ENCODE data around the gene CTSH. TPM values are rescaled to one million over a fixed set of nuclear protein-coding genes. Genes with fewer than 3 reads are reported as not detected.

Gene CTSH
- total RNA-seq, 3 donors from 2014 or later, result 6.6 to 23.7 (median 16.4) TPM

DNA sequence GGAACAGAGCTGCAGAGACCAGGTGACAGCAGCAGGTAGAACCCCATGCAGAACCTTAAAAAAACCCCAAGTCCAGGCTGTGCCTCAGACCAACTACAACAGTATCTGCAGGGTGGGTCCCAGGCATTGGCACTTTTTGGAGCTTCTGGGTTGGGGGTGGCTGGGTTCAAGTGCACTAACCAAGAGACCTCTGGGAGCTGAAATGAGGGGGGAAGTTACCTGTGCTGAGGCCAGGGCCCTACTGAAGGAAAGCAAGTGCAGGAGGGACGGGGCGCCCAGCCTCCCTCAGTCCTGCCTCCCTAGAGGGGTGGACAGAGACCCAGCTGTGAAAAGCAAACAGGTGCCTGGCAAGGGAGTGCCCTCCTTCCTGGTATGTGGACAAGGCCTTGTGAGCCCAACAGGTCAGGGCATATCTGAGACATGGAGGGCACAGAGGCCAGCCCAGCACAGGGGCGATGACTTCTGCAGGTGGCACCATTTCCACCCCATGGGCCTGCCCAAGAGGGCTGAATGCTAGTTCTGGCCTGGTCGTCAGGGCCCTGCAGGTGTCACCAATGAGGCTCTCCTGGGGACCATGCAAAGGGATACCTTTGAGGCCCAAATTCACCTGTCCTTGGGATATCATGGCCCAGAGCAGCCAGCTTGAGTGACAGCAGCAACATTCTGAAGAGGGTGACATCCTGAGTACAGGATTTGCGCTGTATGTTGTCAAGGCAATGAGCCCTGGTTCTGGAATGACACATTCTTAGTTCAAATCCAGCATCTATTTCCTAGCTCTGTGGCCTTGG, 18.7 kb downstream of the CTSH start:
- no peaks in the 10 kb centered on the region for H3K9me3 Mint-ChIP-seq
- H3K36me3 Mint-ChIP-seq (ENCODE audit: insufficient read depth), result peaks cover 14% of the 10 kb centered on the region
- no peak for ATAC-seq
- DNase-seq, result no peak
- no peaks in the 10 kb centered on the region for H3K4me1 Mint-ChIP-seq (ENCODE audit: low read depth)
- no peaks in the 10 kb centered on the region for H3K27me3 Mint-ChIP-seq (ENCODE audit: low read depth)
- H3K4me3 Mint-ChIP-seq, result no peak overlapping the region

DNA sequence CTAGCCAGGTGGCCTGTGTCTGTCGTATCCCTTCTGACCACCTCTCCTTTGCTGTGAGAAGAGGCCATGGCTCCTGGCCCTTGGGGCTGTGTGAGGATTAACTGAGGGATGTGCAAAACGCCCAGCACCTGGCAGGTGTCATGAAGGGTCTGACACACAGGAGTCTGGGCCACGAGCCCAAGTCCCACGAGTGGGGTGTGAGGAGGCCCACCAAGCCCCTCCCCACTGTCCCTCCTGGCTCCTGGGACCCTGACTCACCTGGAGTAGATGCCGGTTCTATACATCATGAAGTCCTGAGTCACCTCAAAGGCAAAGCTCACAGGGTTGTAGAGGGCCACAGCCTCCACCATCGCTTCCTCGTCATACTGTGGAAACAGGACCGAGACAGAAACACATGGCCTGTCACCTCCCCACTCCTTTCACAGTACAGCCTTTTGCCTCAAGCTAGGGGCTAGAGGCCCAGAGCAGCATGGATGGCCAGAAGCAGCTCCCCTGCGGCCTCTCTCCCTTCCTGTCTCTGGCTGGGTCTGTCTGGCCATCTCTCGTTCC, 19.7 kb downstream of the CTSH start:
- ATAC-seq (no peak), DNase-seq (no peak)
- Mint-ChIP-seq H3K4me1 (ENCODE audit: low read depth) (no peaks in the 10 kb centered on the region), H3K36me3 (ENCODE audit: insufficient read depth) (peaks cover 15% of the 10 kb centered on the region), H3K9me3 (no peaks in the 10 kb centered on the region), H3K27me3 (ENCODE audit: low read depth) (no peaks in the 10 kb centered on the region), H3K4me3 (no peak overlapping the region)

DNA sequence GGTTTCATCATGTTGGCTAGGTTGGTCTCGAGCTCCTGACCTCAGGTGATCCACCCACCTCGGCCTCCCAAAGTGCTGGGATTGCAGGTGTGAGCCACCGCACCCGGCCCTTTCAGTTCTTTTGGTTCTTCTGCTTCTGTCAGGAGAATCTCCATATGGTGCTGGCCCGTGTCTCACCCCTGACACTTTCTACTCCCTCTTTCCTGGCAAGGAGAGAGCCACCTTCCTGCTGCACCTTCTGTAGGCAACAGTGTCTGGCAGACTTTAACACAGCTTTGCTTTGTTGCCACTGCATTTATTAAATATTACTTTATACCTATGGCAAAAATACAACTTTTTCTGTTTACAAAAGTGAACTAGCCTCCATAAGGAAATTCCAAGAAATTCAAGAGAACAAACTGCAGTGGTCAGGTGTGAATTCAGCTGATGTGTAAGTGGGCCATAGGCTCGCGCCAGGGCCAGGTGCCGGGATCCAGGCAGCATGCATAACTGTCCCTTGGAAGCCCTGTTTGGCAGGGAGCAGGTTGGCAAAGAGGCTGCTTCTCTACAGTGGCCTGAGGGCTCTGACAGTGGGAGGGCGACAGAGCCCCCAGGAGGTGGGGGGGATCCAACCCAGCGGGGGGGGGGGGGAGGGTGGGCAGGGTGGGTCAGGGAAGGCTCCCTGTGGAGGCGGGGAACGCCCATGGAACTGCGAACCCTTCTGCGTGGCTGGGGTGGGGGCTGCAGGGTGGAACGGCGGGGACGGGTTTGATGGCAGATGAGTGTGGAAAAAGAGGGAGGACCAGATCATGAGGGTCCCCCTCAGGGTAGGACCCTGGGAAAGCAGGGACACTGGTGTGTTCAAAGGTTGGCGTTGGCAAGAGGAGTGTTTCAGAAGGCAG, 21.1 kb downstream of the CTSH start:
- Mint-ChIP-seq H3K4me3 (no peak overlapping the region), H3K9me3 (no peaks in the 10 kb centered on the region), H3K4me1 (ENCODE audit: low read depth) (no peaks in the 10 kb centered on the region), H3K27me3 (ENCODE audit: low read depth) (no peaks in the 10 kb centered on the region), H3K36me3 (ENCODE audit: insufficient read depth) (peaks cover 18% of the 10 kb centered on the region)
- ATAC-seq (no peak), DNase-seq (no peak)

DNA sequence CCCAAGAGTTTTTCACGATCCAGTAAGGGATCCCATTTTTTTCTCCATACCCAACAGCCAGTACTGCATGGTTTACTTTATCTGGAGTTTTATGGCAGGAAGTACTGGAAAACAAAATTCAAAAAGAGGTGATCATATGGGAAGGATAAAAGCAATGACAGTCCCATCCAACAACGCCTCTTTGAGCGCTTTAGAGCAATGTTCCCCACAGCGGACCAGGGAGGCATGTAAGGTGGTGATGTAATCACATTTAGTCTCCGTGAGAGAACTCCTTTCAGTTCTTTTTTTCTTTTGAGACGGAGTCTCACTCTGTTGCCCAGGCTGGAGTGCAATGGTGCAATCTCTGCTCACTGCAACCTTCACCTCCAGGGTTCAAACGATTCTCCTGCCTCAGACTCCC, 21.8 kb downstream of the CTSH start:
- H3K4me3 Mint-ChIP-seq, result no peak overlapping the region
- no peak for ATAC-seq
- H3K27me3 Mint-ChIP-seq (ENCODE audit: low read depth), result no peaks in the 10 kb centered on the region
- peaks cover 18% of the 10 kb centered on the region for H3K36me3 Mint-ChIP-seq (ENCODE audit: insufficient read depth)
- no peaks in the 10 kb centered on the region for H3K4me1 Mint-ChIP-seq (ENCODE audit: low read depth)
- H3K9me3 Mint-ChIP-seq, result no peaks in the 10 kb centered on the region
- no peak for DNase-seq

DNA sequence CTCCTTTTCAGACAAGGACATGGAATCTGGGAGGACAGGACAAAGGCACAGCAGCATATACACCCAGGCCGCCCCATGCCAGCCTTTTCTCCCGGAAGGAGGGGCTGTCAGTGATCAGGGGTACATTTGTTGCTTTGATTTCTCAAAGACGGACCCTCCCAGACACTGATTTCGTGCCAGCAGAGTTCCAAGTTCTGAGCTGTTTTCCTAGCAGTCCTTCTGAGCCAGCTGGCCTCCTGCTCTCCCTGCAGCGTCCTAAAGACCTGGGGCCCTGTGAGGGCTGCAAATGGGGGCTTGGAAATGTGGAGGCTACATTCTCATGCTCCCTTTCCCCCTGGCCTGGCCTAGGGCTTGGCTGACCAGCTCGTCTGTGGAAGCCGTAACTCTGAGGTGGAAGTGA, 22.3 kb downstream of the CTSH start:
- Mint-ChIP-seq H3K4me1 (ENCODE audit: low read depth) (no peaks in the 10 kb centered on the region), H3K36me3 (ENCODE audit: insufficient read depth) (peaks cover 21% of the 10 kb centered on the region)
- no peak for ATAC-seq

DNA sequence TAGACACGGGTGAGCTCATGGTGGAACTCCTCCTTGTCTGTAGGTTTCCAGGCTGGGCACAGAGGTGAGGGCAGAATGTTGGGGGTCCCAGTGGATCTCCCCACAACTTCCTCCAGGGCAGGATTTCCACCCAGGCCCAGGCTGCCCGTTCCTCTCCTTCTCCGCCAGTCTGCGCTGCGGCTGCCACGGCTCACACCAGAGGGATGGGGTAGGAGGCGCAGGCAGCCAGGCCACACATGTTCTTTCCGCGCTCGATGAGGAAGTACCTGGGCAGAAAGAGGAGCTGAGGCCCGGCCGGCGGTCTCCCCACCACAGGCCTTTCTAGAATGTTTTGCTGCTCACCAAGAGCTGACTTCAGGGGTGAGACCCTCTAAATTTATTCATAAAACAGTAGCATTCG, 22.9 kb downstream of the CTSH start:
- Mint-ChIP-seq H3K27me3 (ENCODE audit: low read depth) (no peaks in the 10 kb centered on the region), H3K9me3 (no peaks in the 10 kb centered on the region), H3K36me3 (ENCODE audit: insufficient read depth) (peaks cover 23% of the 10 kb centered on the region), H3K4me3 (no peak overlapping the region), H3K4me1 (ENCODE audit: low read depth) (no peaks in the 10 kb centered on the region)
- no peak for DNase-seq
- ATAC-seq, result no peak

More for the DNA sequence above, 22.3 kb downstream of the CTSH start:
- no peak overlapping the region for H3K4me3 Mint-ChIP-seq
- no peaks in the 10 kb centered on the region for H3K9me3 Mint-ChIP-seq
- H3K27me3 Mint-ChIP-seq (ENCODE audit: low read depth), result no peaks in the 10 kb centered on the region
- DNase-seq, result no peak

DNA sequence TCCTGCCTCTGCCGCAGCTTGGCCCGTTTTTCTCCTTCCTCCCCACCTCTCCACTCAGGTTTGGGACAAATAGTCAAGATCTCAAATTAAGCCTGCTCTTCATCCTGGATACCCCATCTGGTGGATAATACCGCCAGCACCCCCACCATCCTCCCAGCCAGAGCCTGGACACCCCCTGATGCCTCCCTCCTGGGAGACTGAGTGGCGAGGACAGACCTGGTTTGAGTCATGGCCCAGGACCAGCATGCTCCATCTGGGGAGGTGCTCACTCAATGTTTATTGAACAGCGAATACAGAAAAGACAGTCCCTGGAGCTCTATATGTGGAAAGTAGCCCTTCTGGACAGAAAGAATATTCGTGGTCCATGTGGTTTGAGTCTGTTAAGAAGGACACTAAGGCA, 23.3 kb downstream of the CTSH start:
- H3K27me3 Mint-ChIP-seq (ENCODE audit: low read depth), result no peaks in the 10 kb centered on the region
- H3K9me3 Mint-ChIP-seq, result no peaks in the 10 kb centered on the region
- H3K4me3 Mint-ChIP-seq, result no peak overlapping the region
- peaks cover 23% of the 10 kb centered on the region for H3K36me3 Mint-ChIP-seq (ENCODE audit: insufficient read depth)
- H3K4me1 Mint-ChIP-seq (ENCODE audit: low read depth), result no peaks in the 10 kb centered on the region
- ATAC-seq, result no peak
- DNase-seq, result no peak

DNA sequence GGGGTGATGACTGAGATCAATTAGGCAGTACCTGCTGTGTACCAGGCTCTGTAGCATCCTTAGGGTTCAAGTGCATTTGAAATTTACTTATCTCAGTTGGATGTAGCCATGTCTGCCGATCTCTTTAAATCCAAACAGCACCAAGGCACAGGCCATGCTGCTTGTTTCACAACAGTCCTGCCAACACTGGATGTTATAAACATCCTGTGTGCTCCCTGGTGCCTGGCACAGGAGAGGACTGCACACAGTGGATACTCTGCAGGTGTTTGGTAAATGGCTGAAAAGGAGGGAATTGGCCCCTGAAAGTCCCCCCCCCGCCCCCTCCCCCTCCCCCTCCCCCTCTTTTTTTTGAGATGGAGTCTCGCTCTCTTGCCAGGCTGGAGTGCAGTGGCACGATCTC, 27.0 kb downstream of the CTSH start:
- Mint-ChIP-seq H3K27me3 (ENCODE audit: low read depth) (no peaks in the 10 kb centered on the region), H3K9me3 (no peaks in the 10 kb centered on the region), H3K36me3 (ENCODE audit: insufficient read depth) (peaks cover 27% of the 10 kb centered on the region), H3K4me3 (no peak overlapping the region), H3K4me1 (ENCODE audit: low read depth) (no peaks in the 10 kb centered on the region)
- no peak for ATAC-seq
- no peak for DNase-seq

DNA sequence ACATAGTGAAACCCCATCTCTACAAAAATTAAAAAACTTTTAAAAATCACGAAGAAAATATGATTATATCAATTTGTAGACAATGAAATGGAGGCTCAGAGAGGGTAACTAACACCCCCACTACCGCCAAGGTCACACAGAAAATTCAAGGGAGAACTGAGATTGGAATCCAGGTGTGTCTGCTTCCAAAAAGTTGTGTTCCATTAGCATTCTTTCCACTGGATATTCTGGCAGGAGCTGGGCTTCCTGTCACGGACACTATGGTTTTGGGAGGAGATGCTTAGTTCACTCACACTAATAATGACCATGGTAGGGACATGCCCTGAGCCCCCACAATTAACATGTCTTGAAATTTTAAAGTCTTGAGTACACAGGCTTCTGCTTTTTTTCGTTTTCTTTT, 28.8 kb downstream of the CTSH start:
- H3K9me3 Mint-ChIP-seq, result no peaks in the 10 kb centered on the region
- DNase-seq, result no peak
- no peaks in the 10 kb centered on the region for H3K27me3 Mint-ChIP-seq (ENCODE audit: low read depth)
- ATAC-seq, result no peak
- peaks cover 3% of the 10 kb centered on the region for H3K4me1 Mint-ChIP-seq (ENCODE audit: low read depth)
- H3K36me3 Mint-ChIP-seq (ENCODE audit: insufficient read depth), result peaks cover 27% of the 10 kb centered on the region
- H3K4me3 Mint-ChIP-seq, result no peak overlapping the region

DNA sequence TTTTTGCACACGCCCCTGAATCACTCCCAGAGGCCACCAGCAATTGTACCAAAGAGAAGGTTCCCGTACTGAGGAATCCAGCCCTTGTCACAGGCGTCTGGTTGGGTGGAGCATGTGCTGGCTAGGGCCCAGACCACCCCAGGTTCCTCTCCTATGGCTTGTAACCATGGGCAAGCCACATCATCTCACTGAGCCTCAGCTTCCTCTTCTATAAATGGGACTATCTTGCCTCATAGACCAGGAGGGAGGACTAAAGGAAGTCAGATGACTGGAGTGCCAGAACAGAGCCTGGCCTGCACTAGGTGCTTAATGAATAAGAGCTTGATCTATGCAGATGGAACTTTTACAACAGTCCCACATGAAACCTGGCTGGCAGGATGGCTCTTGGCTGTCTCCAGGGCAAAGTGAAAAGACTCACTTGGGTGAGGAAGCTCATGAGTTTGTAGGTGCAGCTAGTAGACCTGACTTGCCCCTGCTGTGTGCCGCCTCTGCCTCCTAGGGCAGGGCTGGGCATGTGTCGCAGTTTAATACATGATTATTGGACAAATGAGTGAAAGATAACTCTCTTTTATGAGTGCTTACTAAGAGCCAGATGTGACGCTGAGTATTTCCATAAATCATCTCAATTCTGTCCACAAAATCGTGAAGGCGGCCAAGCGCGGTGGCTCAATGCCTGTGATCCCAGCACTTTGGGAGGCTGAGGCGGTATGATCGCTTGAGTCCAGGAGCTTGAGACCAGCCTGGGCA, 29.3 kb downstream of the CTSH start:
- ATAC-seq, result no peak
- no peaks in the 10 kb centered on the region for H3K27me3 Mint-ChIP-seq (ENCODE audit: low read depth)
- no peak for DNase-seq
- H3K4me3 Mint-ChIP-seq, result no peak overlapping the region
- H3K9me3 Mint-ChIP-seq, result no peaks in the 10 kb centered on the region
- peaks cover 26% of the 10 kb centered on the region for H3K36me3 Mint-ChIP-seq (ENCODE audit: insufficient read depth)
- H3K4me1 Mint-ChIP-seq (ENCODE audit: low read depth), result peaks cover 3% of the 10 kb centered on the region

DNA sequence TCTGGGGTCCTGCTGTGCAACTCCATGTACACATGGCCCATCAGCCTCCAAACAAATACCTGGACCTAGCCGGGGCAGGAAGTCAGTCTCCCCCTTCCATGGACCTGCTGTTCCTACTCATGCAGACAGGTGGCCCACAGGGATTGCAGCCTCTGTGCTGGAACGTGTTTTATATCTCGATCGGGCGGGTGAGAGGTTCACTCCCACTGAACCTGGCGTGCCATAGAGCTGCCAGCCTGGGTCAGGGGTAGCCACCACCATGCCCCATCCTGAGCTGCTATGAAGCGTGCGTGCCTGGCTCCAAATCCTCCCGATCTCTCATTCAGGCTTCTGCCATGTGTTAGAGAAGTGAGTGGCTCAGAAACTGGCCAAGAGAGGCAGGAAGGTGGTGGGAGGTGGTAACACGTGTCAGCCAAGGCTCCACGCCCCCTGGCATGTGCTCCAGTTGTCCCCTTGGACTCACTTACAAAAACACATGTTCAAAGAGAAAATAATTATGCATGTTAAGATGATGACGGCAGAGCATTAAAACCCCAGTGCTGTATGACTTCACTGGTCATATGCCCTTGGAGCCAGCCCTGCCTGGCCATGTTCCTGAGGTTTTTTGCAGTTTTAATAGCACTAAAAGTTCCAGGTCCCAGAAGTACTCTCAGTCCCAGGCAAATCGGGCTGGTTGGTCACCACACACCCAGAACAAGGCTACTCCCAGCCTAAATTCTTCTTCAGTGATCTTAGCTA, 30.6 kb downstream of the CTSH start:
- peaks cover 36% of the 10 kb centered on the region for H3K36me3 Mint-ChIP-seq (ENCODE audit: insufficient read depth)
- H3K9me3 Mint-ChIP-seq, result no peaks in the 10 kb centered on the region
- DNase-seq (no peak), ATAC-seq (no peak)
- peaks cover 14% of the 10 kb centered on the region for H3K4me1 Mint-ChIP-seq (ENCODE audit: low read depth)
- H3K27me3 Mint-ChIP-seq (ENCODE audit: low read depth), result no peaks in the 10 kb centered on the region
- no peak overlapping the region for H3K4me3 Mint-ChIP-seq

DNA sequence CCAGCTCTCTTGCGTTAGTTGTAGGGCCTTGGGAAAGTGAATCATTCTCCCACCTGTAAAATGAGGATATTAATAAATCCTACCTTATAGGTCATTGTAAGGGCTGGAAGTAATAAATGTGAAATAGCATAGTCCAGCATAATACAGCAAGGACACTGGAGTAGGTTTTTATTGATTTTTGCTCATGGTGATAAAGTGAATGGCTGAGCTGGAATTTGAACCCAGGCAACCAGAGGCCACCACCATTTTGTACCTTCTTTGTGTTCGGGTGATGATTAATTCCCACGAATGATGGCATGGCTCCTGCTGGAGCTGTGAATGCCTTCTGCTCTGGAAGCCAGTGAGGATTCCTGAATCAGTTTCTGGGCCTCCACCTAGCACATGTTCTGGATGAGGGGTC, 31.8 kb downstream of the CTSH start:
- no peaks in the 10 kb centered on the region for H3K9me3 Mint-ChIP-seq
- H3K36me3 Mint-ChIP-seq (ENCODE audit: insufficient read depth), result peaks cover 37% of the 10 kb centered on the region
- no peak overlapping the region for H3K4me3 Mint-ChIP-seq
- no peaks in the 10 kb centered on the region for H3K27me3 Mint-ChIP-seq (ENCODE audit: low read depth)
- H3K4me1 Mint-ChIP-seq (ENCODE audit: low read depth), result peaks cover 16% of the 10 kb centered on the region
- no peak for ATAC-seq
- no peak for DNase-seq

DNA sequence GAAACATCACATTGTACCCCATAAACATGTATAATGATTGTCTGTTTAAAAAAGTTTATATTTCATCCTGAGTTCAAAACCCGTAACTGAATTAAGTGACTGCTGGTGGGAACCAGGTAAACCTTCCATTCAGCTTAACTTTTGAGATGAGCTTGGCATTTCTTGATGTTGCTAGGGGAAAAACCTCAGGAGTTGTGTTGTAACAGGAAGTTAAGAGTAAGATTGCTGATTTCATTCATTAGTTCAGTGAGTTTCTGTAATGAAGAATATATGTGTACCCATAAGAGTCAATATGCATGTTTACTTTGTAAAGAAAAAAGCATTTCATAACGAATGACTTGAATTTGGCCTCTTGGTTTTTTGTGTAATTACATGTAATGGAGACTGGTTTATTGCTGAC, 32.5 kb downstream of the CTSH start:
- DNase-seq, result no peak
- ATAC-seq, result no peak
- Mint-ChIP-seq H3K4me1 (ENCODE audit: low read depth) (peaks cover 16% of the 10 kb centered on the region), H3K36me3 (ENCODE audit: insufficient read depth) (peaks cover 35% of the 10 kb centered on the region), H3K9me3 (no peaks in the 10 kb centered on the region), H3K27me3 (ENCODE audit: low read depth) (no peaks in the 10 kb centered on the region), H3K4me3 (no peak overlapping the region)

DNA sequence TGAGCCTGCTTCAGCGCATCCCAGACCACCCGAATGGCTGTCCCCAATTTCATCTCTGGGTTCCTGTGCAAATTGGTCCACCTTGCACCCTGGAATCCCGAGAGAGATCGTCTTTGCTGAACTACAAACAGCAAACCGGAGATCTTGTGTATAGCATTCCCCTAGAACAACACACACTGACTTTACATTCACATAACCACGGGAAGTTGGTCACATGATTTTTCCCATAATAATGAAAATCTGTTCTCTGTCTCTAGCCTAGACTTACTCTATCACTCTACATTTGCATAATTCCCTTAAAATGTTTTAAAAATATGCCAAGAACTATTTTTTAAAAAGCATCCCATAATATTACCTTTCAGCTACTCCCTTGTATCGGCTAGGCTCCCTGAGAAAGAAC, 34.6 kb downstream of the CTSH start:
- DNase-seq (no peak), ATAC-seq (no peak)
- Mint-ChIP-seq H3K4me1 (ENCODE audit: low read depth) (peaks cover 16% of the 10 kb centered on the region), H3K27me3 (ENCODE audit: low read depth) (no peaks in the 10 kb centered on the region), H3K4me3 (no peak overlapping the region), H3K36me3 (ENCODE audit: insufficient read depth) (peaks cover 44% of the 10 kb centered on the region), H3K9me3 (no peaks in the 10 kb centered on the region)

Data from activated T-cell treated with anti-CD3 and anti-CD28 coated beads, Interleukin-2, amount 50 U/mL, for 4 hours (primary cell).